22Rv1 (cell line): ENCODE results near the gene BARX1.

Source experiments
- CTCF ChIP-seq: fragments of 450-650 bp; IDR thresholded peaks from 2 replicates; pipeline ENCODE4 v1.5.1; 2017; ENCODE audit warnings: mild to moderate bottlenecking
- ZFX ChIP-seq: fragments of 450-650 bp; IDR thresholded peaks from 2 replicates; pipeline ENCODE4 v1.6.1; 2017; ENCODE audit warnings: antibody characterized with exemption, borderline replicate concordance

GRCh38 chr9:93903886-93904648 lies 51.1 kb downstream of the BARX1 start:
- no peak for TF ChIP-seq CTCF
- no peak for TF ChIP-seq ZFX
